ENCODE measurements around the gene ATG4B.

The ATG4B gene

GRCh38 chr2:241680827-241681599, 43.5 kb downstream of the ATG4B start:
- DNase-seq (ENCODE audit: insufficient read length, low spot score) = peak; percentile 83
- FAIRE-seq = peak; percentile 88

DNA sequence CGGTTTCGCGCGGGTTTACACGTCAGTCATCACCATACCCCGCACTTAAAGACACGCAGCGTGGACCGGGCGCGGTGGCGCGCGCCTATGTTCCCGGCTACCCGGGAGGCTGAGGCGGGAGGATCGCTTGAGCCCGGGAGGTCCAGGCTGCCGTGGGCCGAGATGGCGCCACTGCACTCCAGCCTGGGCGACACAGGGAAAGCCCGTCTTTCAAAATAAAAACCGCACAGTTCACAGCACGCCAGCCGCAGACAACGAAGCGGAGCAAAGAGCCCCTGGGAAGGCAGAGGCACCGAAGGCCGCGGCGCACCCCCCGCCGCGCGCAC, 48.8 kb downstream of the ATG4B start:
- no peak for DNase-seq (ENCODE audit: insufficient read length, low spot score)
- no peak for FAIRE-seq

DNA sequence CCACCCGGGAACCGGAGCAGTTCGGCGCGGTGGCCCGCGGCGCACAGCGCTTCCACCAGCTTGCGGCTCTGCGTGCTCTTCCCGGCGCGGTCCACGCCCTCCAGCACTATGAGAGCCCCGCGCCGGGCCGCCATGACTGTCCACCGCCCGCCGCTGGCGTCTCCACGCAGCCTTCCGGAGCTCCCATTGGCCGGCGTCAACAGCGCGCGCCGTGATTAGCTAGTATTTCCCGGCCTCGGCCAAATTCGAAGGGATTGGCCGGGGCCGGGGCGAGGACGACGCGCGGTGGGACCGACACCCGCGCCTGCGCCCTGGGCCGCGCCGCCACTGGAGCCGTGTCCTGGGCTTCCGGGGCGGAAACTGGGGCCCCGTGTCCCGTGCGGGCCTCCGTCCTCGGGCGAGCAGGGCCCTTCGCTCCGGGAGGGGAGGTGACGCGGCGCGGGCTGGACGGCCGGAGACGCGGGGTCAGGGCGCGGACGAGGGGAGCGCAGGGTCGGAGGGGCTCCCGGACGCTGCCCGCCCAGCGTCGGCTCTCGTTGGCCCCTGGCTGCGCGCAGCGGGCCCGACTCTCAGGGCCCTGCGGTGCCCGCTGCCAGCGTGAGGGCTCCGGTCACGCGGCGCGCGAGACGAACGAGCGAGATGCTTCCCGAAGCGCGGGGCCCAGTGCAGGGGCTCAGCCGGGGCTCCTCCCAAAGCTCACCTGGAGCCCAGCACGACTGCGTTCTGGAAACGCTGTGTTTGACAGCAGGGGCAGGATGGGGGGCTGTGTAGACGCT, 49.3 kb downstream of the ATG4B start, which contains the start of gene DTYMK:
TSS of gene DTYMK (minus strand) at position 166 of the 776 bp plus-strand sequence. CDS start at position 134, 32 bp downstream.
- FAIRE-seq = peak; percentile 28
- DNase-seq (ENCODE audit: insufficient read length, low spot score) = peak; percentile 97

GRCh38 chr2:241689306-241689705, 51.8 kb downstream of the ATG4B start:
- no peak for FAIRE-seq
- DNase-seq (ENCODE audit: insufficient read length, low spot score) = no peak

- no peak for FAIRE-seq
- no peak for DNase-seq (ENCODE audit: insufficient read length, low spot score)
These were observed 52.8 kb downstream of the ATG4B start for GRCh38 chr2:241690202-241690717.

GRCh38 chr2:241692448-241692847, 55.0 kb downstream of the ATG4B start:
- FAIRE-seq (no peak), DNase-seq (ENCODE audit: insufficient read length, low spot score) (peak; percentile 29)

DNA sequence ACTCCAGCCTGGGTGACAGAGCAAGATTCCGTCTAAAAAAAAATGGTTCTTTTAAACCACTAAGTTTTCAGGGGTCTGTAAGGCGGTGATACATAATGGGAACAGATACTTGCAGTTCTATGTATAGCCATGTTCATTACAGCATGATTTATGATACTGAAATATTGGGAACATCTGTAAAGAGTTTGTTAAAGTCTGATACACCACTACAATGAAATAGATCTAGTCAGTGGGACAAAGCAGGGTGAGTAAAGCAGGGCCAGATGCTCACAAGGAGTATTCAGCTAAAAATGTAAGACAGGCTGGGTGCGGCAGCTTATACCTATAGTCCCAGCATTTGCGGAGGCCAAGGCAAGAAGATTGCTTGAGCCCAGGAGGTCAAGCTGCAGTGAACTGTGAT, 58.2 kb downstream of the ATG4B start:
- no peak for DNase-seq (ENCODE audit: insufficient read length, low spot score)
- FAIRE-seq = no peak

DNA sequence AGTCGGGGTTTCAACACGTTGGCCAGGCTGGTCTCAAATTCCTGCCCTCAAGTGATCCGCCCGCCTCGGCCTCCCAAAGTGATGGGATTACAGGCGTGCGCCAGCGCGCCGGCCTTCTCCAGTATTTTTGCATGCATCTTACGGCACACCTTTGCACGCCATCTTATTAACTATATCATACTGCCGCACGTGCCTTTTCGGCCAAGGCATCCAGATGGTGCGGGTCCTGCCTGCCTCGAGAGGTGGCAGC, 63.6 kb downstream of the ATG4B start:
- FAIRE-seq (peak; percentile 81), DNase-seq (ENCODE audit: insufficient read length, low spot score) (no peak)

GRCh38 chr2:241701399-241702154, 64.1 kb downstream of the ATG4B start, which contains the start of gene ING5:
TSS of gene ING5 (plus strand) at chr2:241702039. CDS start at chr2:241702066, 27 bp downstream.
- peak; percentile 90 for DNase-seq (ENCODE audit: insufficient read length, low spot score)
- FAIRE-seq = peak; percentile 83

DNA sequence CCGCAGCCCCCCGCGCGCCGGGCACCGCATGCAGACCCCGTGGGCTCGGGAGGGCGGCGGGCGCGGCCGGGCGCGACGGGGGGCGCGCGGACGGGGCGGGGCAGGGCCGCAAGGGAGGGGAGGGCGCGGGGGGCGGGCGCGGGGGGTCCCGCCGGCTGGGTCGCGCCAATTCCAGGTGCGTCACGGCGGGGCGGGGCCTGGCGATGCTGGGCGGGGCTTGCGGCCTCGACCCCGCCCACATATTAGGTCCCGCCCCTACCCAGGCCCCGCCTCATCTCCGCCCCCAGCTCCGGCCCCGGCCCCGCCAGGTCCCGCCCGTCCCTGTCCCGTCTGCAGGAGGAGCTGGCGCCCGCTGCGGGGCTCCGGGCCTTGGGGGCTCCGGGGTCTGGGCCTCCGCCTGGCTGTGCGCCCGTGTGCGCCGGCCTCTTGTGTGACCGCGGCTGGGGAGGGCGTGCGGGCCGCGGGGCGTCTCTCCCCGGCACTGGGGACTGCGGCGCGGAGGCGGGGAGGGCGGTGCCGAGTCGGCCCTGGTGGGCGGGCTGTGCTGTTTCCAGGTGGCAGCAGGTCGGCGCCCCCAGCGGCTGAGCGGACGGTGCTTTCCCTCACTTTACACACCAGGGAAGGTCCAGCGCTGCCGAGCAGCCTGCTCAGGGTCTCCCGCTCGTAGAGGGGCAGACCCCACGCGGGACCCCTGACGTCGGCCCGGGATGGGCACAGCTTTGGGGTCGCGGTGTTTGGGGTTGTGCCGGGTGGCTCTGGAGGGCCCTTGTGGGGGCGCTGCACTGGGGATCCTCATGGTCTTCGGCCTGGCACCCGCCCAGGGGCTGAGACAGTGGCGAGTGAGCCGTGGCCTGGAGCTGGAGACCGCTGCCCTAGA, 64.9 kb downstream of the ATG4B start:
- peak; percentile 89 for DNase-seq (ENCODE audit: insufficient read length, low spot score)
- FAIRE-seq = peak; percentile 13

GRCh38 chr2:241703032-241703604, 65.6 kb downstream of the ATG4B start:
- DNase-seq (ENCODE audit: insufficient read length, low spot score) = no peak
- FAIRE-seq = no peak

DNA sequence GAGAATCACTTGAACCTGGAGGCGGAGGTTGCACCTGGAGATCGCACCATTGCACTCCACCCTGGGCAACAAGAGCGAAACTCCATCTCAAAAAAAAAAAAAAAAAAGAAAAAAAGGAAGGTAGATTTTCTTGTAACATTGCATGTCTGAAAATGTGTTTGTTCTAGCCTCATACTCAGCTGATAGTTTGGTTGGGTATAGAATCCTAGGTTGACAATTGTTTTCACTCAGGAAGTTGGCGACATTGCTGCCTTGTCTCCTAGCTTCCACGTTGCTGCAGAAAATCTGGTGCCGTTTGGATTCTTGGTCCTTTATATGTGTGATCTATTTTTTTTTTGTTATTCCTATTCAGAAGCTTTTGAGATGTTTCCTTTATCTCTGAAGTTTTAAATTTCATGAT, 69.0 kb downstream of the ATG4B start:
- FAIRE-seq (no peak), DNase-seq (ENCODE audit: insufficient read length, low spot score) (no peak)

- FAIRE-seq (no peak), DNase-seq (ENCODE audit: insufficient read length, low spot score) (no peak)
These were observed 71.4 kb downstream of the ATG4B start for GRCh38 chr2:241708879-241709278.

DNA sequence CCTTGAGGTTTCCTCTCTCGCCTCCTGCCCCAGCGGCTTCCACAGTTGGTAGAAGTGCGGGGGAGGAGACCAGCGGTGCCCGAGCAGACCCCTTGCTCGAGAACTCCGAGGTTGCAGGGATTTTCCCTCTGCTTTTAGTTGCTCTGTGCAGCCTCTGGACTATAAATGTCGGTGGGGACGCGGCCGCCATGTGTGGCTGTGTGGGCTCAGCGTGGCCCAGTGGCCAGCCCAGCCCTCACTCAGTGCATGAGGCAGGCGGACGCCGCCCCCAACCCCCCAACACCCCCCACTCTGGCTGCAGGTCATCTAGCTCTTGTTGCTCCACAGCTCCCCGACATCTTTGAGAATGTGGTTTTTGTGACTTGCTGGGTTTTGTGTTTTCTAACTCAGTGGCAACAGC, 81.6 kb downstream of the ATG4B start:
- DNase-seq (ENCODE audit: insufficient read length, low spot score) (no peak), FAIRE-seq (no peak)

DNA sequence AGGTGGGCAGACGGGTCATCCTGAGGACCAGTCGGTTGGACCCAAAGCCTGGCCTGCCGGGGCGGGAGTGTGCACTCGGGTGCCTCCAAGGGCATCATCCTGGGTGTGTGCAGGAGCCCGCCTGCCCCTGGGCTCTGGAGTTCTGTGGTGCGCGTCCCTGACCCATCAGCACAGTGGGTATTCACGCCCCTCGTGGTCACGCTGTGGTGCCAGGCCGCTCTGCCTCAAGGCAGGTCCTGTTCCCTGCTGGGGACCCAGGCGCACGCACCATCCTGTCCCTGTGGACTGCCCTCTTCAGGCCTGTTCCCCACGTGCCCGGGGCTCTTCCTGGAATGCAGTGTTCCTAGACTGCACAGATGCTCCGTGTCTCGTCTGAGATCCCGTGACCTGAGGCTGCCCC, 82.6 kb downstream of the ATG4B start:
- no peak for FAIRE-seq
- no peak for DNase-seq (ENCODE audit: insufficient read length, low spot score)

- FAIRE-seq (no peak), DNase-seq (ENCODE audit: insufficient read length, low spot score) (no peak)
These were observed 83.1 kb downstream of the ATG4B start for GRCh38 chr2:241720560-241720959.

GRCh38 chr2:241721852-241722251, 84.4 kb downstream of the ATG4B start:
- DNase-seq (ENCODE audit: insufficient read length, low spot score) (no peak), FAIRE-seq (no peak)

DNA sequence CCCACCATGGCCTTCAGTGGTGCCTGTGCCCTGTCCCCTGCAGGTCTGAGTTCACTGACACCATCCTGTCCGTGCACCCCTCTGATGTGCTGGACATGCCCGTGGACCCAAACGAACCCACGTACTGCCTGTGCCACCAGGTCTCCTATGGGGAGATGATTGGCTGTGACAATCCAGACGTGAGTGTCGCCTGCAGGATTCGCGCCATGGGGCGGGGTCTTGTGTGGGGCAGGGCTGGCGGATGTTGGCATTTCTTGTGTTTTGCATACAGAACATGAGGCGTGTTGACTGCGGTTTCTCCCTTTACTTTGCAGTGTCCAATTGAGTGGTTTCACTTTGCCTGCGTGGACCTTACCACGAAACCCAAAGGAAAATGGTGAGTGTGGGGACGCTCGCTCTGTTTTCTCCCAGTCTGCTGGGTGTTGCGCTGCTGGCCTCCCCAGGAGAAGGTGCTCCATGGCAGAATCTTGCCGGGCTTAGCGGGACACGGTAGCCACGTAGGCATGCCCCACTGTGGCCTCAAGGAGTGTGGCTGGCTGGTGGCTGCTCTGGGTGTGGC, 85.5 kb downstream of the ATG4B start:
- DNase-seq (ENCODE audit: insufficient read length, low spot score) (no peak), FAIRE-seq (no peak)
